GM12878 (cell line): Measurements from ENCODE around the gene SCIN. TPM values are rescaled to one million over a fixed set of nuclear protein-coding genes. Genes with fewer than 3 reads are reported as not detected.

ENCODE experiments used
- ATAC-seq: fragments of 200-7000 bp; cut with Tn5 transposase; 3 replicates; pipeline ENCODE4 v1.9.1; 2020; ENCODE audit warnings: mild to moderate bottlenecking, moderate library complexity
- BruUV-seq: library from RNA; stranded (reverse); fragments of 400-500 nt; replicated peaks from 2 replicates; lab custom pipeline; 2021; lab: Mats Ljungman, UMichigan
- CTCF ChIA-PET: fragments of 300-600 bp; sonication (Branson Sonifier 250); formaldehyde crosslinking; extraction: SDS; loops from one replicate; lab custom pipeline; 2021; ENCODE audit warnings: inconsistent platforms; lab: Yijun Ruan, JAX
- POLR2A ChIA-PET: fragments of 350-600 bp; formaldehyde crosslinking; extraction: SDS; loops from one replicate; lab custom pipeline; 2021; ENCODE audit warnings: inconsistent platforms; lab: Charles Lee
- RAD21 ChIA-PET: fragments of 300-600 bp; sonication (Branson Sonifier 250); formaldehyde crosslinking; loops from one replicate; lab custom pipeline; 2023; ENCODE audit warnings: antibody characterized with exemption; ENCODE audit not compliant: unreplicated experiment; lab: Charles Lee
- SMC1A ChIA-PET: fragments of 300-600 bp; sonication (Branson Sonifier 250); formaldehyde crosslinking; loops from one replicate; lab custom pipeline; 2023; ENCODE audit not compliant: unreplicated experiment, uncharacterized antibody; lab: Charles Lee
- DNase-seq: peaks from one replicate; pipeline ENCODE4 v3.0.0-alpha.2; 2011; ENCODE audit warnings: low read depth, low spot score
- FAIRE-seq: peaks from 3 replicates; lab custom pipeline; 2011; peaks lifted over from hg19 to GRCh38; lab: Jason Lieb, UNC
- H2AFZ ChIP-seq: 2 replicates; pipeline ENCODE4 v1.6.0; 2011; ENCODE audit warnings: low read depth, low read length, control low read depth; ENCODE audit not compliant: control insufficient read depth
- H3K27ac ChIP-seq: 2 replicates; pipeline ENCODE4 v1.5.1; 2011; ENCODE audit warnings: control low read depth; ENCODE audit not compliant: control insufficient read depth, insufficient read depth
- H3K27me3 ChIP-seq, 2 experiments: replicated peaks in 1 of 2; 2 replicates each; pipeline versions ENCODE4 v1.6.0 to v1.6.1; 2011; ENCODE audit warnings: low read length in 1 of 2; ENCODE audit not compliant: control insufficient read depth in 2 of 2, insufficient read depth in 2 of 2
- H3K36me3 ChIP-seq, 2 experiments: 2 replicates each; pipeline ENCODE4 v1.5.1; 2011; ENCODE audit warnings: low read length in 1 of 2; ENCODE audit not compliant: control insufficient read depth in 2 of 2, insufficient read depth in 2 of 2
- H3K4me1 ChIP-seq: 2 replicates; pipeline ENCODE4 v1.6.1; 2011; ENCODE audit warnings: mild to moderate bottlenecking, low read length, moderate library complexity, mixed read lengths; ENCODE audit not compliant: control insufficient read depth, insufficient read depth
- H3K4me2 ChIP-seq: 2 replicates; pipeline ENCODE4 v1.6.0; 2011; ENCODE audit warnings: control low read depth; ENCODE audit not compliant: control insufficient read depth, insufficient read depth
- H3K4me3 ChIP-seq: fragments of 200-600 bp; sonication (generic); 2 replicates; pipeline ENCODE4 v1.5.1; 2016
- H3K79me2 ChIP-seq: 2 replicates; pipeline ENCODE4 v1.6.0; 2011; ENCODE audit warnings: low read length; ENCODE audit not compliant: control insufficient read depth, insufficient read depth
- H3K9ac ChIP-seq: 2 replicates; pipeline ENCODE4 v1.8.0; 2011; ENCODE audit warnings: low read length, control low read depth, mixed read lengths; ENCODE audit not compliant: control insufficient read depth, insufficient read depth
- H3K9me3 ChIP-seq: replicated peaks from 3 replicates; pipeline ENCODE4 v1.5.1; 2011; ENCODE audit warnings: mild to moderate bottlenecking, low read length; ENCODE audit not compliant: control insufficient read depth, insufficient read depth
- H4K20me1 ChIP-seq: 2 replicates; pipeline ENCODE4 v1.6.0; 2011; ENCODE audit not compliant: control insufficient read depth, insufficient read depth
- BMI1 ChIP-seq: fragments of 450-650 bp; IDR thresholded peaks from 2 replicates; pipeline ENCODE4 v1.6.1; 2016; ENCODE audit warnings: mild to moderate bottlenecking, moderate library complexity, borderline replicate concordance
- CBFB ChIP-seq: IDR thresholded peaks from 2 replicates; pipeline ENCODE4 v1.6.1; 2016; ENCODE audit warnings: antibody characterized with exemption, low read depth
- DPF2 ChIP-seq: fragments of 450-650 bp; IDR thresholded peaks from 2 replicates; pipeline ENCODE4 v1.6.1; 2017; ENCODE audit warnings: mild to moderate bottlenecking
- E4F1 ChIP-seq: fragments of 450-650 bp; IDR thresholded peaks from 2 replicates; pipeline ENCODE4 v1.6.1; 2018; ENCODE audit warnings: borderline replicate concordance, mild to moderate bottlenecking; ENCODE audit not compliant: partially characterized antibody
- FOXK2 ChIP-seq: fragments of 450-650 bp; IDR thresholded peaks from 2 replicates; pipeline ENCODE4 v1.6.1; 2017; ENCODE audit warnings: mild to moderate bottlenecking, moderate library complexity
- GATAD2B ChIP-seq: fragments of 450-650 bp; conservative IDR thresholded peaks from 2 replicates; pipeline ENCODE4 v1.6.1; 2017; ENCODE audit warnings: low read depth, mild to moderate bottlenecking, moderate library complexity
- IRF5 ChIP-seq: fragments of 450-650 bp; IDR thresholded peaks from 2 replicates; pipeline ENCODE4 v1.6.1; 2017; ENCODE audit warnings: borderline replicate concordance
- NR2C1 ChIP-seq: fragments of 450-650 bp; IDR thresholded peaks from 2 replicates; pipeline ENCODE4 v1.6.1; 2017; ENCODE audit warnings: antibody characterized with exemption, mild to moderate bottlenecking, moderate library complexity
- RAD51 ChIP-seq: fragments of 450-650 bp; IDR thresholded peaks from 2 replicates; pipeline ENCODE4 v1.6.1; 2016; ENCODE audit warnings: moderate library complexity, mild to moderate bottlenecking, inconsistent platforms
- RELA ChIP-seq: fragments of 450-650 bp; IDR thresholded peaks from 2 replicates; pipeline ENCODE4 v1.8.0; 2014; ENCODE audit warnings: borderline replicate concordance; ENCODE audit not compliant: partially characterized antibody
- SIN3A ChIP-seq: IDR thresholded peaks from 2 replicates; pipeline ENCODE4 v1.6.1; 2012; ENCODE audit warnings: low read depth, low read length, improper control_type of control experiment
- SUPT20H ChIP-seq: IDR thresholded peaks from 2 replicates; pipeline ENCODE4 v1.6.1; 2011; ENCODE audit warnings: low read depth, mild to moderate bottlenecking, low read length, moderate library complexity, borderline replicate concordance; ENCODE audit not compliant: control insufficient read depth
- WGBS: methylation state at CpG from one replicate; pipeline ENCODE4 v1.1.6; 2016; ENCODE audit warnings: low lambda C conversion rate; ENCODE audit not compliant: insufficient replicate concordance, insufficient coverage; ENCODE audit errors: missing lambda C conversion rate; 5-methylcytosine and 5-hydroxymethylcytosine counted together
- in situ Hi-C: fragments of 300-500 bp; cut with MboI; formaldehyde crosslinking; loops from 9 replicates; pipeline ENCODE4 v1.14.3; 2018; ENCODE audit warnings: mixed read lengths
- intact Hi-C: fragments of 100-400 bp; cut with micrococcal nuclease; formaldehyde crosslinking; loops from one replicate; pipeline ENCODE4 v1.14.2; 2022; ENCODE audit not compliant: unreplicated experiment
- polyA plus RNA-seq, 11 experiments: library from polyadenylated mRNA; depleted of rRNA in 4 of 11; unstranded in 6 of 11; stranded (reverse) in 5 of 11; fragments of >200 nt; fragmentation: Nextera tagmentation in 4 of 11; fragmentation: Illumina TruSeq in 1 of 11; extraction: Ambion mirVana in 4 of 11; extraction: Trizol in 1 of 11; gene quantifications; 1 replicate in 1 of 11; 2 replicates in 10 of 11; pipeline versions ENCODE4 v1.2.1 to v1.2.3, GENCODE V29; 2011 to 2016; ENCODE audit warnings: inconsistent platforms in 2 of 11, missing spikeins in 2 of 11, low read depth in 1 of 11
- total RNA-seq, 4 experiments: library from RNA; depleted of rRNA in 3 of 4; stranded (reverse); fragments of >200 nt in 3 of 4; fragmentation: Illumina TruSeq in 1 of 4; extraction: Trizol in 1 of 4; gene quantifications; 2 replicates each; pipeline versions ENCODE4 v1.2.1 to v1.2.3, GENCODE V29; 2013 to 2021
- TF ChIP-seq, protein P1 (sequence below): IDR thresholded peaks from 2 replicates; pipeline ENCODE4 v1.6.1; 2012; ENCODE audit warnings: mild to moderate bottlenecking, low read depth, low read length

The SCIN gene
- total and polyA plus RNA-seq, 10 of the 15 experiments (the other 5 are each of a cell fraction or from before 2014, with no cell fraction given) = 0.23 to 2.1 (median 1.0) TPM

- Histone ChIP-seq H2AFZ (no peak overlapping the region), H3K9ac (no peak overlapping the region), H3K27me3 (peaks cover 3 to 8% of the 10 kb centered on the region in 2 experiments; a peak in 3 of 4 replicates), H3K9me3 (no peaks in the 10 kb centered on the region), H3K27ac (no peak overlapping the region), H3K4me1 (peaks cover 16% of the 10 kb centered on the region), H3K4me3 (no peak overlapping the region), H4K20me1 (no peaks in the 10 kb centered on the region), H3K79me2 (no peaks in the 10 kb centered on the region), H3K4me2 (no peak overlapping the region), H3K36me3 (no peaks in the 10 kb centered on the region)
- in situ Hi-C loops (no loop called here), intact Hi-C loops (no loop called here)
- BruUV-seq = no TSS peak
- WGBS = 3% methylated on average over 1 of the region's 1 CpG
- SMC1A ChIA-PET = interaction anchor here (0.8 to 1.5 kb wide), 3 partner anchors 15 to 69 kb away, joined by 3 to 4 read pairs (median 4); no protein-coding TSS in a partner anchor
- DNase-seq = peak; percentile 34
- RAD21 ChIA-PET = no interaction called here
- peak; percentile 79 for ATAC-seq
- FAIRE-seq = peak; percentile 57
- CTCF ChIA-PET = interaction anchor here (0.9 to 1.9 kb wide), 4 partner anchors 9 to 54 kb away, joined by 4 to 6 read pairs (median 4); no protein-coding TSS in a partner anchor
- POLR2A ChIA-PET = no interaction called here
- no peak for TF ChIP-seq RAD51
- TF ChIP-seq IRF5 = no peak
- no peak for TF ChIP-seq GATAD2B
- no peak for TF ChIP-seq E4F1
- no peak for TF ChIP-seq CBFB
- TF ChIP-seq BMI1 = no peak
- TF ChIP-seq, protein P1, sequence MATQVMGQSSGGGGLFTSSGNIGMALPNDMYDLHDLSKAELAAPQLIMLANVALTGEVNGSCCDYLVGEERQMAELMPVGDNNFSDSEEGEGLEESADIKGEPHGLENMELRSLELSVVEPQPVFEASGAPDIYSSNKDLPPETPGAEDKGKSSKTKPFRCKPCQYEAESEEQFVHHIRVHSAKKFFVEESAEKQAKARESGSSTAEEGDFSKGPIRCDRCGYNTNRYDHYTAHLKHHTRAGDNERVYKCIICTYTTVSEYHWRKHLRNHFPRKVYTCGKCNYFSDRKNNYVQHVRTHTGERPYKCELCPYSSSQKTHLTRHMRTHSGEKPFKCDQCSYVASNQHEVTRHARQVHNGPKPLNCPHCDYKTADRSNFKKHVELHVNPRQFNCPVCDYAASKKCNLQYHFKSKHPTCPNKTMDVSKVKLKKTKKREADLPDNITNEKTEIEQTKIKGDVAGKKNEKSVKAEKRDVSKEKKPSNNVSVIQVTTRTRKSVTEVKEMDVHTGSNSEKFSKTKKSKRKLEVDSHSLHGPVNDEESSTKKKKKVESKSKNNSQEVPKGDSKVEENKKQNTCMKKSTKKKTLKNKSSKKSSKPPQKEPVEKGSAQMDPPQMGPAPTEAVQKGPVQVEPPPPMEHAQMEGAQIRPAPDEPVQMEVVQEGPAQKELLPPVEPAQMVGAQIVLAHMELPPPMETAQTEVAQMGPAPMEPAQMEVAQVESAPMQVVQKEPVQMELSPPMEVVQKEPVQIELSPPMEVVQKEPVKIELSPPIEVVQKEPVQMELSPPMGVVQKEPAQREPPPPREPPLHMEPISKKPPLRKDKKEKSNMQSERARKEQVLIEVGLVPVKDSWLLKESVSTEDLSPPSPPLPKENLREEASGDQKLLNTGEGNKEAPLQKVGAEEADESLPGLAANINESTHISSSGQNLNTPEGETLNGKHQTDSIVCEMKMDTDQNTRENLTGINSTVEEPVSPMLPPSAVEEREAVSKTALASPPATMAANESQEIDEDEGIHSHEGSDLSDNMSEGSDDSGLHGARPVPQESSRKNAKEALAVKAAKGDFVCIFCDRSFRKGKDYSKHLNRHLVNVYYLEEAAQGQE = no peak
- TF ChIP-seq FOXK2 = no peak
- TF ChIP-seq NR2C1 = no peak
- TF ChIP-seq DPF2 = no peak
- TF ChIP-seq SUPT20H = no peak
- TF ChIP-seq SIN3A = no peak
- no peak for TF ChIP-seq RELA
These were observed 3.5 kb upstream of the SCIN start for GRCh38 chr7:12567015-12567414.
